ENCODE results near the gene TRIM22.
"Not testable (repeated sequence)": the region's sequence is repeated elsewhere in the genome, so short reads cannot be mapped to it uniquely, and the experiment has no call there.

The TRIM22 gene

DNA sequence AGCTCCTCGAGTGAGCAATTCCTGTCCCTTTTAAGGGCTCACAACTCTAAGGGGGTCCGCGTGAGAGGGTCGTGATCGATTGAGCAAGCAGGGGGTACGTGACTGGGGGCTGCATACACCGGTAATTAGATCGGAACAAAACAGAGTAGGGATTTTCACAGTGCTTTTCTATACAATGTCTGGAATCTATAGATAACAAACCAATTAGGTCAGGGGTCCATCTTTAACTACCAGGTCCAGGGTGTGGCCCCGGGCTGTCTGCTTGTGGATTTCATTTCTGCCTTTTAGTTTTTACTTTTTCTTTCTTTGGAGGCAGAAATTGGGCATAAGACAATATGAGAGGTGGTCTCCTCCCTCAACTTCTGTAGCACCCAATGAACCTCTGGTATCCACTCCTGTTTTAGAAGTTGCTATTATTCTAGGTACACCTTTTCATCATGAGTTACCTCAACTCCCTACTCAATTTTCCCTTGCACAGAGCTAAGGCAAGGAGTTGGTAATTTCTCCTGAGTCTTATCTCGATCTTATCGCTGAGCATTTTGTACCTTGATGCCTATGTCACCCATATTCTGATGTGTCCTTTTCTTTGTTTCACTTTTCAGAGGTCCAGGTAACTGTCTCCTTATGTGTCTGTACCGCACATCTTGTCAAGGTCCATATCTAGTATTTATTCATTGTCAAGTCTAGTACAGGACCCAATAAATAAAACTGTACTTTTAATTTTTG, 1.8 kb downstream of the TRIM22 start:
- DNase-seq (ENCODE audit: low read depth), result not testable (repeated sequence)

DNA sequence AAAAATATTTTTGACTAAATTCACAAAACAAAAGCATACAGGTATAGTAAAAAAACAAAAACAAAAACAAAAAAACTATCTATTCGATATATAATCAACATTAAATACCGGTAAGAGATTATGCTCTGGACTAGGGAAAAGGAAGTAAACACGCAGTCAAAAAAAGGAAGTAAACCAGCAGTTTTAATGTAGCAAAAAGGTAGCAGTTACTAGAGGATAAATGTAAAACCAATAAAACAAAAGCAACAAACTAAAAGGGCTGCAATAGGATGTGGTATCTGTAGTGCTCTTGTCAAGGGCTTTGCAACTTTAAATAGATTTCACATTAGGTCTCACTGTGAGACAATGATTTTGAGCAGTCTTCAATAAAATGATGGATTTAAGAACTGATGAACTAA, 2.4 kb downstream of the TRIM22 start:
- DNase-seq (ENCODE audit: low read depth), result no peak

DNA sequence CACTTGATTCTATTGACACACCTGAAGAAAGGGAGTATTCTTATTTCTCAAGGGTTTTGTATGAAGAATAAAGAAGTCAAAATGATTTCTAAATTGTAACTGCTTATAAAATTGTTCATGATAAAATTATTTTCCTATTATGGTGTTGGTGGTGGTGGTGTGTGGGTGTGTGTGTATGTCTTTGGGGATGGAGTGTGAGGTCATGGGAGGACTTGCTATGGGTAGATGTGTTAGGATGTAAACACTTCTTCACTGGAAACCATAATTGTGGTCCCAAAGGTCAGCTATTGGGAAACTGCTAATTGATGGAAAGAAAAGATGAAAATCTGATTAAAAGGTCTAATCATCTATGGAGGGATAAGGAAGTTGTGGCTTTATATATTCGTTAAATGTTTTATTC, 5.1 kb downstream of the TRIM22 start:
- no peak for DNase-seq (ENCODE audit: low read depth)

GRCh38 chr11:5695580-5695979, 6.0 kb downstream of the TRIM22 start:
- DNase-seq (ENCODE audit: low read depth), result no peak

GRCh38 chr11:5696210-5696609, 6.6 kb downstream of the TRIM22 start:
- DNase-seq (ENCODE audit: low read depth), result no peak

DNA sequence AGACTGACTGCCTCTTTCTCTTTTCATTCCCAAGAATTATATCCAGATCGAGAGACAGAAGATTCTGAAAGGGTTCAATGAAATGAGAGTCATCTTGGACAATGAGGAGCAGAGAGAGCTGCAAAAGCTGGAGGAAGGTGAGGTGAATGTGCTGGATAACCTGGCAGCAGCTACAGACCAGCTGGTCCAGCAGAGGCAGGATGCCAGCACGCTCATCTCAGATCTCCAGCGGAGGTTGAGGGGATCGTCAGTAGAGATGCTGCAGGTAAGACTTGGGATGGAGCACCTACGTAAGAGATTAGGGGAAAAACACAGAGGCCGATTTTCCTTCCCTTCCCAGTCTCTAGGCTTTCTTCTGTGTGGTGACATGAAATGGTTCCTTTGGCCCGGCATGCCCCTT, 8.7 kb downstream of the TRIM22 start:
- DNase-seq (ENCODE audit: low read depth), result no peak

- no peak for DNase-seq (ENCODE audit: low read depth)
Measured at GRCh38 chr11:5700421-5701054, 10.9 kb downstream of the TRIM22 start.

GRCh38 chr11:5701055-5701577, 11.5 kb downstream of the TRIM22 start:
- no peak for DNase-seq (ENCODE audit: low read depth)

DNA sequence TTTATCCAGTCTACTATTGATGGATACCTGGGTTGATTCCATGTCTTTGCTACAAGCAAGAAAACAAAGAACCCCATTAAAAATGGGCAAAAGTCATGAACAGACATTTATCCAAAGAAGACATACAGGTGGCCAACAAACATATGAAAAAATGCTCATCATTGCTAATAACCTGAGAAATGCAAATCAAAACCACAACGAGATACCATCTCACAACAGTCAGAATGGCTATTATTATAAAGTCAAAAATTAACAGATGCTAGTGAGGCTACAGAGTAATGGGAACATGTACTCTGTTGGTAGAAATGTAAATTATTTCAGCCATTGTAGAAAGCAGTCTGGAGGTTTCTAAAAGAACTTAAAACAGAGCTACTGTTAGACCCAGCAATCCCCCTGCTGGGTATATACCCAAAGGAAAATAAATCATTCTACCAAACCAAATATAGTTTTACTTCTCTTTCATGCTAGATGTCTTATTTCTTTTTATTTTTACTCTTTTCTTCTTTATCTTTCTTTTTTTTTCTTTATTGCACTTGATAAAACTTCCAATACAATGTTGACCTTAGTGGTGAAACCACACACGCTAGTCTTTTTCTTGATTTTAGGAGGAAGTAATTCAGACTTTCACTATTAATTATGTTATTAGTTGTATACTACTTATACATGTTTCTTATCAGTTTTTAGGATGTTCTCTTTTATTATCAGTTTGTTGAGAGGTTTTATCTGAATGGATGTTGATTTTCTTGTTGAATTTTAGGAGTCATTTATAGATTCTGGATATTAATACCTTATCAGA, 14.3 kb downstream of the TRIM22 start:
- no peak for DNase-seq (ENCODE audit: low read depth)

- no peak for DNase-seq (ENCODE audit: low read depth)
Measured at GRCh38 chr11:5705688-5706087, 16.1 kb downstream of the TRIM22 start.

GRCh38 chr11:5712507-5712906, 22.9 kb downstream of the TRIM22 start:
- no peak for DNase-seq (ENCODE audit: low read depth)

GRCh38 chr11:5713695-5714094, 24.1 kb downstream of the TRIM22 start:
- no peak for DNase-seq (ENCODE audit: low read depth)

DNA sequence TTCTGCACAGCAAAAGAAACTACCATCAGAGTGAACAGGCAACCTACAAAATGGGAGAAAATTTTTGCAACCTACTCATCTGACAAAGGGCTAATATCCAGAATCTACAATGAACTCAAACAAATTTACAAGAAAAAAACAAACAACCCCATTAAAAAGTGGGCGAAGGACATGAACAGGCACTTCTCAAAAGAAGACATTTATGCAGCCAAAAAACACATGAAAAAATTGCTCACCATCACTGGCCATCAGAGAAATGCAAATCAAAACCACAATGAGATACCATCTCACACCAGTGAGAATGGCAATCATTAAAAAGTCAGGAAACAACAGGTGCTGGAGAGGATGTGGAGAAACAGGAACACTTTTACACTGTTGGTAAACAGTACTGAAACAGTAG, 26.9 kb downstream of the TRIM22 start:
- DNase-seq (ENCODE audit: low read depth), result not testable (repeated sequence)

DNA sequence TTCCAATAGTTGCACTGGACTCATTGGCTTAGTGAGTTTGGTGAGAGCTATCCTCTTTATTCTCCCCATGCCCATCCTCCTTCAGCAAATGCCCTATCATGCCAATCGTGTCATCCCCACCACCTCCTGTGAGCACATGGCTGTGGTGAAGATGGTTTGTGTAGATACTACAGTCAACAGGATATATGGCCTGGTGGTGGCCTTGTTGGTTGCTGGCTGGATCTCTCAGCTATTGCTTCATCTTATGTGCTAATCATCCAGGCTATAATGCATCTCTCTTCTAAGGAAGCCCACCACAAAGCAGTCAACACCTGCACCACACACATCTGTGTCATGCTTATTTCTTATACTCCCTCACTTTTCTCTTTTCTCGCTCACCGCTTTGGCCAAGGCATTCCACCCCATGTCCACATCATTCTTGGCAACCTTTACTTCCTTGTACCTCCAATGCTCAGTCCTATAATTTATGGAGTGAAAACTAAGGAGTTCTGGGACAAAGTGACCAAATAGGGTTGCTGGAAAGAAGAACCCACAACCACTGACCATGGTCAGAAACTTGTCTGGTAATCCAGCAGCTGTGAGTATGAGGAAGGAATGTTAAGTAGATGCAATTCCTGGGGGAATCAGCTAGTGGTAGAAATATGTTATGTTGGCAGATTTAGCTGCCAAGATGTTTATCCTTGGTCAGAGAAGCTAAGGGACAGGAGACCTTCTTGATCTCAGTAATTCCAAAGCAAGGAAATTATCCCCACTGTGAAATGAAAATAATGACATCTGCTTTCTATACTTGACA, 30.3 kb downstream of the TRIM22 start:
- no peak for DNase-seq (ENCODE audit: low read depth)

- no peak for DNase-seq (ENCODE audit: low read depth)
Measured at GRCh38 chr11:5722622-5723021, 33.0 kb downstream of the TRIM22 start.

GRCh38 chr11:5726351-5726750, 36.8 kb downstream of the TRIM22 start:
- no peak for DNase-seq (ENCODE audit: low read depth)

GRCh38 chr11:5727691-5728090, 38.1 kb downstream of the TRIM22 start:
- DNase-seq (ENCODE audit: low read depth), result no peak

DNA sequence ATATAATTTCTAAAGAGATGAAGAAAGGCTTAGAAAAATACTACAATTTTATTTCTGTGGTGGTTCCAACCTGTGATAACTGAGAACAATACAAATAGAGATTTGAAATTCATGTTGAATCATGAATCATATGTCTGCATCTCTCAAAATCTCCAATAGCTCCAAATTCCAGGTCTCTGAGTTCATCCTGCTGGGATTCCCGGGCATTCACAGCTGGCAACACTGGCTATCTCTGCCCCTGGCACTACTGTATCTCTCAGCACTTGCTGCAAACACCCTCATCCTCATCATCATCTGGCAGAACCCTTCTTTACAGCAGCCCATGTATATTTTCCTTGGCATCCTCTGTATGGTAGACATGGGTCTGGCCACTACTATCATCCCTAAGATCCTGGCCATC, 46.8 kb downstream of the TRIM22 start, which contains the start of gene OR56B1:
Gene OR56B1, plus strand, starts transcription at position 53 of the 400 bp plus-strand sequence. Its CDS starts 69 bp downstream, at position 122.
- no peak for DNase-seq (ENCODE audit: low read depth)

GRCh38 chr11:5737091-5737490, 47.5 kb downstream of the TRIM22 start:
- DNase-seq (ENCODE audit: low read depth), result no peak

DNA sequence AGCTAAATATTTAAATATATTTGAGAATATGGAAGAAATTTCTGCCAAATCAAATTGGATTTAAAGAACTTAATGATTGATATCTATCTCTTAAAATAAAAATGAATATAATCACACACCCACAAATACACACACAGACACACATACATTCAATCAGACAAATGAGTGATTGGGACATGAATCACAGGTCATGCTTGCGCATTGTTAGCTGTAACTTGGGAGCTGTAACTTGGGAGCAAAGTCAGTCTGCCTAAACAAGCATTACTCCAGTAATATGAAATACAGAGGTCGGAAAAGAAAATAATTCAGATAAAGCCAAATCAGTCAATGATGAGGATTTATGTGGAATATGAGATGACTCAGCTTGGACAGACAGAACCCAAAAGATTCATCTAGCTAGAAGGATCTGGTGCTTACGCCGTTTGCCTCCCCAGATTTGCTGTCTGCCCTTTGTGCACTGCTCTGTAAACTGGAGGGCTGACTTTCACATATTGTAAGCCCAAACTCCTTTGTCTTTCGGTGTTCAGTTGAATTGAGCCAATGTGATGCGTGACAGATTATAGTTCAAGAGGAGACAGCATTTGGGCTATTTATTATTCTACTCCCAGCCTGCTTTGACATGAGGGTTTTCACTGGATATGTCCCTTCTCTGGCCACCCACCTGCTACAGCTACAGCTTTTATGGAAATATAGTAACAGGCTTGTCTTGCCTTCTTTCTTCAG, 48.2 kb downstream of the TRIM22 start:
- no peak for DNase-seq (ENCODE audit: low read depth)

DNA sequence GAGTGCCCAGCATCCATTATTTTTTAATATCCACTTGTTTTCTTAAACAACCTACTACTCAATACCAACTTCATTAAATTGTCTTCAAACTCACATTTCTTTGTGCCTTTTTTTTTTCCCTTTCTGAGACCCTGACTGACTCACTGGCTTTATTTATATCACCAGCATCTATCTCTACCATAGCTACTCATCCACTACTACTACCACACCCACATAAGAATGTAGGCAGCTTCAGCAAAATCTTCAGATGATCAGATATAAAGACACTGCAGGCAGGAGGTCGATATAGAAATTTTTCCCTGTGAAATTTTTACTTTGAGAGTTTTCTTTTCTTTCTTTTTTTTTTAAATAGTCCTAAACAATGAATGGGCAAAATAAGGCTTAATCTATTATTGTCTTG, 48.8 kb downstream of the TRIM22 start:
- DNase-seq (ENCODE audit: low read depth), result no peak
